GM18861 (cell line): ENCODE results near the gene INKA1.
"Not testable (repeated sequence)": the region's sequence is repeated elsewhere in the genome, so short reads cannot be mapped to it uniquely, and the experiment has no call there.

Experiments used
- ATAC-seq: cut with Tn5 transposase; IDR thresholded peaks from one replicate; pipeline ENCODE4 v1.9.1; 2021; ENCODE audit not compliant: unreplicated experiment

Gene INKA1

GRCh38 chr3:49807431-49808114 is 4.5 kb downstream of the INKA1 start:
- ATAC-seq: no peak

- no peak for ATAC-seq
Observed at GRCh38 chr3:49812916-49813496, 9.9 kb downstream of the INKA1 start.

GRCh38 chr3:49813497-49814174 is 10.6 kb downstream of the INKA1 start, which contains the start of gene UBA7:
Gene UBA7 (minus strand): TSS chr3:49813953. CDS start chr3:49813787, 166 bp downstream.
- no peak for ATAC-seq

GRCh38 chr3:49823131-49823530 is 20.1 kb downstream of the INKA1 start:
- not testable (repeated sequence) for ATAC-seq

GRCh38 chr3:49826016-49826415 is 23.0 kb downstream of the INKA1 start:
- no peak for ATAC-seq

GRCh38 chr3:49831341-49831740 is 28.3 kb downstream of the INKA1 start:
- ATAC-seq: no peak

- ATAC-seq: no peak
Observed at GRCh38 chr3:49839193-49839809, 36.2 kb downstream of the INKA1 start.

DNA sequence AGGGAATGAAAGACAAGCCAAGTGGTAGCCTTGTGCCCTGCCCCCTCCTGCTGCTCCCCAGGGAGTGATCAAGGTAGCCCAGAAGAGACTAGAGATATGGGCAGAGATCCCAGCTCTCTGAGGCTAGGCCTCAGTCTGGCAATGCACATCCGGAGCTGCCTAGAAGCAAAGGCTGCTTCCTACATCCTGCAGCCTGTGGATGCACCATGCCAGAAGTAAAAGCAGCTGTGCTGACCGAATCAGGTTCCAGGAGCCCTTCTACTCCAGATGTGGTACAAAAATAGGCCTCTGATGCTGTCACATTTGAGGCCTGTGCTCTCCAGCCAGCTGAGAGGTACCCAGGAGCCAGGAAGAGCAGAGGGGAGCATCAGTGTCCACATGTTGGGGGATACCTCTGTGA is 37.3 kb downstream of the INKA1 start:
- no peak for ATAC-seq

- no peak for ATAC-seq
Observed at GRCh38 chr3:49841126-49841696, 38.1 kb downstream of the INKA1 start.

DNA sequence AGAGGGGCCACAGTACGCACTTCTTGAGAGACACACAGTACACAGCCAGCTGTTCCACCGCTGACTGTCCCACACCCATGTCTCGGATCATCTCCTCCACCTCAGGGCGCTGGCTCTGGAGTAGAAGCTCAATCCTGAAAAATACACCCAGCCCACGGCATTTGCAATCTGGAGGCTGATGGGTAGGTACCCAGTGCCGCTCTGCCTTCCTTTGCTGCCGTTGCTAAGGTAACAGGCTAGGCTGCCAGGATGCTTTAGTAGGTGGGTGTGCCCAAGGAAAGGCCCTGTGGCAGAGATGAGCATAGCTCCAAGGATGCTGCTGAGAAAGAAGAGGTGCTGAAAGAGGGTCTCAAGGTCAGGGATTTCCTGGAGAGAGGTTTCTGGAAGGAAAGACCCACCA is 38.7 kb downstream of the INKA1 start:
- no peak for ATAC-seq

DNA sequence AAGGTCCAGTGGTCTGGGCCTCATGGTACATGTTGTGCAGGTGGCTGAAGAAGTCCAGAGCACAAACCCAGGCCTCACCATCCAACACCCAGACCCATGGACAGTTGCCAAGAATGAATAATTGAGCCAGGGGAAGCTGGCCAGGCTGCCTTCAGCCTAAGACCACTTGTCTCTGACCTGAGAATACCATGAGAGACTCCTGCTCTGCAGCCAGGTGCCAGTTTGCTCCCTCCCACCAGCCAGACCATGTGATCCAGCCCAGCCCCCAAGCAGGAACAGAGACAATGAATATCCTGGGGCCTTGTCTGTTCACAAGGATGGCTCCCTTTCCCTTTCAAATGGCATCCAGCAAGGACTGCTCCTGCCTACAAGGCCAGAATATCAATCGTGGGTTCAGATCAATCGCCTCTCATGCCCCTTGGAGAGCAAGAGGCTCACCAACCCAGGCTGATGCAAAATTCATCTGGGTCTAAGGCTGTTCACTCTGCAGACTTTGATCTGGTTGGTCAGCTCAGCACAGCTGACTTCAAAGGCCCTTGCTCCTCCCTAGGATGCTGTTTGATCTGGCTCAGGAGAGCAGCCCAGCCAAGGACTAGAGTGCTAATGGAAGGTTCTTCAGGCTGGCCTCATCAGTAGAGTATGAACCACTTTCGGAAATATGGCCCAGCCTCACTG is 39.9 kb downstream of the INKA1 start:
- no peak for ATAC-seq

- ATAC-seq: no peak
Observed at GRCh38 chr3:49844464-49845183, 41.6 kb downstream of the INKA1 start.

GRCh38 chr3:49845694-49846093 is 42.6 kb downstream of the INKA1 start:
- no peak for ATAC-seq
